Activated CD8-positive, alpha-beta memory T cell treated with anti-CD3 and anti-CD28 coated beads, Interleukin-2, amount 50 U/mL, for 24 hours (primary cell): ENCODE results near the gene HOOK2.
"Not testable (repeated sequence)": the region's sequence is repeated elsewhere in the genome, so short reads cannot be mapped to it uniquely, and the experiment has no call there.

Source experiments
- DNase-seq: peaks from one replicate; pipeline ENCODE4 v3.0.0-alpha.2; 2020; ENCODE audit errors: extremely low read depth

HOOK2 gene

DNA sequence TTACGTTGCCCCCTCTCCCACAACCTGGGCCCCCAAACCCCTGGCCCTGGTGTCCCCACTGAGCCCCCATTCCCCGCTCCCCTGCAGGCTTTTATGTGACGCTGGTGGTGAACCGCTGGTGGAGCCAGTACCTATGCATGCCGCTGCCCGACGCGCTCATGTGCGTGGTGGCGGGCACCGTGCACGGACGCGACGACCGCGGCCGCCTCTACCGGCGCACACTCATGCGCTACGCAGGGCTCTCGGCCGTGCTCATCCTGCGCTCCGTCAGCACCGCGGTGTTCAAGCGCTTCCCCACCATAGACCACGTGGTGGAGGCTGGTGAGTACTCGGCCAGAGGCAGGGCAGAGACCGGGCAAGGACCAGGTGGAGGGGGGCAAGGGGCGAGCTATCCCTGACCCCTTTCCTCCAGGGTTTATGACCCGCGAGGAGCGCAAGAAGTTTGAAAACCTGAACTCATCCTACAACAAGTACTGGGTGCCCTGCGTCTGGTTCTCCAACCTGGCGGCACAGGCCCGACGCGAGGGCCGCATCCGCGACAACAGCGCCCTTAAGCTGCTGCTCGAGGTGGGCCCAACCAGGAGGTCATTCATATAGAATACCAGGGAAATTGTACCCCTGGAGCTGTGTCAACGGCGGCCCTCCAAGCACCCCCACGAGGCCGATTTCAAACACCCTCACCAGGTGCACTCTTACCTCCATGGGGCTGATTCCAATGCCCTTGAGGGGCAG, 20.7 kb downstream of the HOOK2 start:
- no peak for DNase-seq

DNA sequence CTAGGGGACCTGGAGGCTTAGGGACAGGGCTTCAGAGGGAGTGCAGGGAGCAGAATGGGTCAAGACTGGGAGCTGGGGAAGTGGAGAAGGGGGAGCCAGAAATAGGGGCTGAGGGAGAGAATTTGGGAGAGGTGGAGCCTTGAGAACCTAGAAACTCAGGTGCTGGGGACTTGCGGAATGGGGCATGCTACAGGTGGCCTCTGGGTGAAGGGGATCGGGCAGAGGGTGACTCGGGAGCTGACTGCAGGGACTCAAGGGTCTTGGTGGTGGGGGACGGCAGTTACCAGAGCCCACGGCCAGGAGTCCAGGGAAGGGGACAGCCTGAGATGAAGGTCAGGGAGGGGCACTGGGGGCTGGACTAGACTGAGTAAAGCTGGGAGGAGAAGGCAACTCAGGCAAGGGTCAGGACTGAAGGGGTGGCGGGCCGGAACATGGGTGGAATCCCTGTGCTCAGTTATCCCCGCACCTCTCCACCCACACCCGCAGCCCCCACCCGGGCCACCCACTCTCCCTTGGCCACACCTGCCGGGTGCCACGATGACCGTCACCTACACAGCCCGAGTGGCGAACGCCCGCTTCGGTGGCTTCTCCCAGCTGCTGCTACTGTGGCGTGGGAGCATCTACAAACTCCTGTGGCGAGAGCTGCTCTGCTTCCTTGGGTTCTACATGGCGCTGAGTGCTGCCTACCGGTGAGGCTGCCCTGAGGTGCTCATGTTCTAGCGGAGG, 23.1 kb downstream of the HOOK2 start:
- no peak for DNase-seq

DNA sequence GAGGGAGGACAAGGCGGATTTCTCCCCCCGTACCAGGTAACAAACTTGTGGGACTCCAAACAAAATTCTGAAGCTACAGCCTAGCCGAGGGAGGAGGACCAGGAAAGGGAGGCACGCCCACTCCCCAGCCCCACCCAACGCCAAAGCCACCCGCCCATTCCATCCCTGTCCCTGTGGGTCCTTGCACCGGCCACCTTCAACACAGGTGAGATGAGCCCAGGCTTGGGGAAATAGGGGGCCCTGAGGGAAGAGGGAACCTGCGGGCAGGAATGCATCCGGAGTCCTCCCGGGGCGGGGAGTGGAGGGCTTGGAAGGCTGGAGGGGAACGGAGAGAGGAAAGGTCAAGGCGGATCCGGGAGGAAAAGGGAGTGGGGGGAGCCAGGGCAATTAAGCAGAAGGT, 23.7 kb downstream of the HOOK2 start, which contains the start of gene BEST2:
Gene BEST2, plus strand, starts transcription at position 157 of the 400 bp plus-strand sequence. CDS start 802 bp downstream, outside the sequence.
- no peak for DNase-seq

DNA sequence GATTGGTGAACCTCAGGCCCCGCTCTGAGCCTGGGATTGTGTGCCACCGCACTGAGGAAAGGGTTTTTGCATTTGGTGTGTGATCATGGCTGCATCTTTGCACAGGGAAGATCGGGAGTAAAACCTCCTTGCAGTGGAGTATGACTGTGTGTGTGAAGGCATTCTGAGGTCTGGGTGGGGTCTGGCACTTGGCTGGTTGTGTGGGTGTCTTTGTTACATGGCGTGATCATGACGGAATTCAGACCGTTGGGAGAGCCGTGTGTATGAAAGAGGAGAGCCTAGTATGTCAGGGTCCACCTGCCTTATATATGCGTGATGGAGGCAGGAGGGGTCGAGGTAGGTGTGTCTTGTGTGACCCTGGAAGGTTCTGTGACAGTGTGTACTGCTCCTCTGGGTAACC, 24.5 kb downstream of the HOOK2 start:
- DNase-seq, result no peak

DNA sequence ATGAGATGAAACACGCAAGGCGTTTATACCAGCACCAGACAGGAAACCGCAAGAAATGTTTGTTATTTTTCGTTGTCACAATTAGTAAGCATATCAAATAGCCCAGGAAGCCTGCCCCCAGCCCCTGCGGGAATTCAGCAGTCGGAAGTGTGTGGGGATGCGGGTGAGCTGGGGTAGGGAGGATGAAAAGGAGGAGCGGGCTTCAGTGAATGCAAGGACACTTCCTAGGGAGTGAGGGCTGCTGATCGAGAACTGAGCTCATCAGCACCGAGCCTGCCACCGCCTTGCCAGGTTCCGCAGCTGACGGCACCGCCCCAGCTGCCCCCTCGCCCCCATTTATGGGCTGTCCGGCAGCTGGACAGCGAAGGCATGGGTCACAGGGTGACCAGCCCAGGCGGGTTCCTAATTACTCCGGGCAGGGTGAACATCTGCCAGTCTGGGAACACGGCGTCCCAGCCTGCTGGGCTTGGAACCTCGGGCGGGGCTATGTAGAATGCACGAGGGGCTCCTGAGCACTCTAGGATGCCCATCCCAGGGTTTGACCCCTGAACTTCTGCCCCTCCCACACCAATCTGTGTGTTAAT, 25.3 kb downstream of the HOOK2 start:
- no peak for DNase-seq

DNA sequence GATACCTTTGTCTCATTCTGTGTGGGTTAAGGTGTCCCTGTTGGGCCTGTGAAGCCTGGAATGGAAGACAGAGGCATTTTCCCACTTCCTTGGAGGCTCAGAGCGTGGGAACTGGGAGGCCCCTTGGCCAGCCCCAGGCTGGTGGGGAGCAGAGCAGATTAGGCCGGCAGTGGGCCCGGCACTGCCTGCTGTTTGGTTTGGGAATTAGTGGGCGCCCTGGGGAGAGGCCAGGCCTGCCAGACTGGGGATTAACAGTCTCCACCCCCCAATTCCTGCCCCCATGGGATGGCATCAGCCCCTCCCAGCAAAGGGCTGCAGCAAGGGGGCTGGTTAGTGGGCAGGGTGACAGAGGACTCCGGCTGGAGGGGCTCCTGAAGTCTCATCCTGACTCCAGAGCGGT, 26.9 kb downstream of the HOOK2 start:
- DNase-seq, result no peak

DNA sequence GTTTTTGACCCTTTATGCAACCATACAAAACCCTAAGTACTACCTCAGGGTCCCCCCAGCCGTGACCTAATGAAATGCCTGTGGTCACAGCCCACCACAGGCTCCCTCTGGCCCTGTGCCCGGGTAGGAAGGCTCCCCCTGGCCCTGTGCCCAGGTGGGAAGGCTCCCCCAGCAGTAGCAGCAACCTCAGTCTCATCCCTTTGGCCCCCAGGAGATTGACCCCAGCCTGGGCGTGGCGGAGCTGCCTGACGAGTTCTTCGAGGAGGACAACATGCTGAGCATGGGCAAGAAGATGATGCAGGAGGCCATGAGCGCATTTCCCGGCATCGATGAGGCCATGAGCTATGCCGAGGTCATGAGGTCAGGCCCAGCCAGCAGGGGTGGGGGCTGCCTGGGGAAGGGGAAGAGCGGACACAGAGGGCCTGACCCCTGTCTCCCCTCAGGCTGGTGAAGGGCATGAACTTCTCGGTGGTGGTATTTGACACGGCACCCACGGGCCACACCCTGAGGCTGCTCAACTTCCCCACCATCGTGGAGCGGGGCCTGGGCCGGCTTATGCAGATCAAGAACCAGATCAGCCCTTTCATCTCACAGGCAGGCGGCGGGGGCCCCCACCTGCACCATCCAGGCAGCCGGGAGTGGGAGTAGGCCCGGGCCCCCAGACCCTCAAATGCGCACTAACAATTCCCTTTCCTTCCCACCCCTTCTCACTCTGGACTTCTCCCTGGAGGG, 30.0 kb downstream of the HOOK2 start:
- DNase-seq, result no peak

DNA sequence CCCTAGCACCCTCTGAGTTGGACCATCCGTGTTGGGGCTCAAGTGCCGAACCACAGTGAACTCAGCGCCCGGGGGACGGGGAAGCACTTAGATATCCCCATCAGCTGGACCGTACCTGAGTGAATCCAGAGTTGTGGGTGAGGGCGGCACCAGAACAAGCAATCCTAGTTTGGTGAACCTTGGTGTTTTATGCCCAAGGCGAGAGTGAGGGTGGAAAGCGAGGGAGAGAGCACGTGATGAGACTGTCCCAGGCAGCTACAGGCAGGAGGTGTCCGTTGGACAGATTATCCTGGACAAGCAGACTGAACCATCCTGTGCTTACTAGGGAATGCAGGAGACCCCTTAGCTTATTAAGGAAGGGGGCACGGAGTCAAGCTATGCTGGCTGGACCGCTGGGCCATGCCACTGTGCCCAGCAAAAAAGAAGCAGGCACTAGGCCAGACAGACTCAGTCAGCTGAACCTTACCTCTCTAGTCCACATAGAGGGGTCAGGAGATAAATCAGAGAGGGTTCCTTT, 37.5 kb downstream of the HOOK2 start:
- DNase-seq, result no peak

DNA sequence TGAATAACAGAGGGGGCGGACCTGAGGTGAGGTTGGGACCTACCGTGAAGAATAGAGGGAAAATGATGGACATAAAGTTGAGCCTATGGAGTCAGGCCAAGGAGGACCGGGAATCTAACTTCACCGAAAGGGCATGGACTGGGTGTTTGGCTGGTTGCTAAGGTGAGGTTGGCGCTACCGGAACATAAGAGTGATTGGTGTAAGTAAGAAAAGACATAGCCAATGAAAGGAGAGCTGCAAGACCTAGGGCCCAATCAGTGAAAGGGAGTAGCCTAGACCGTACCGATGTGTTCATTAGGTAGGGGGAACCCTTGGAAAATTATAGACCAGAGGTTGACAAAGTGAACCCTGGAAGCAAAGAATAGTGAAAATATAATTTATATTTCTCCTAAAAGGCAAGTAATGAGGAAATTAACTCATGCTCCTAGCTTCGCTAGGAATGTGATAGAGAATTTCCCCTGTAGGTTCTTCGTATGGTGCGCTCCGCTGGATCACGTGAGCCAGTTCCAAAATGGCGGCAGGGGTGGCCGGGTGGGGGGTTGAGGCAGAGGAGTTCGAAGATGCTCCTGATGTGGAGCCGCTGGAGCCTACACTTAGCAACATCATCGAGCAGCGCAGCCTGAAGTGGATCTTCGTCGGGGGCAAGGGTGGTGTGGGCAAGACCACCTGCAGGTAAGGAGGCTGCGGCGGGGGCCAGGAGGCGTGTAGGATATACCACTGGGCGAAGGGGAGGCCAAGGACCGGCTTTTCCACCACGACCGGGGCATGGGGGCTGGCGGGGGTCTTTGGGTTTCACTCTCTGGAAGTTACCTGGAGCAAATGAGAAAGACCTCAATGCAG, 38.1 kb downstream of the HOOK2 start, which contains the start of gene GET3:
Gene GET3, plus strand, starts transcription at position 503 of the 840 bp plus-strand sequence. Its CDS starts 9 bp downstream, at position 512.
- DNase-seq, result peak; percentile 63

DNA sequence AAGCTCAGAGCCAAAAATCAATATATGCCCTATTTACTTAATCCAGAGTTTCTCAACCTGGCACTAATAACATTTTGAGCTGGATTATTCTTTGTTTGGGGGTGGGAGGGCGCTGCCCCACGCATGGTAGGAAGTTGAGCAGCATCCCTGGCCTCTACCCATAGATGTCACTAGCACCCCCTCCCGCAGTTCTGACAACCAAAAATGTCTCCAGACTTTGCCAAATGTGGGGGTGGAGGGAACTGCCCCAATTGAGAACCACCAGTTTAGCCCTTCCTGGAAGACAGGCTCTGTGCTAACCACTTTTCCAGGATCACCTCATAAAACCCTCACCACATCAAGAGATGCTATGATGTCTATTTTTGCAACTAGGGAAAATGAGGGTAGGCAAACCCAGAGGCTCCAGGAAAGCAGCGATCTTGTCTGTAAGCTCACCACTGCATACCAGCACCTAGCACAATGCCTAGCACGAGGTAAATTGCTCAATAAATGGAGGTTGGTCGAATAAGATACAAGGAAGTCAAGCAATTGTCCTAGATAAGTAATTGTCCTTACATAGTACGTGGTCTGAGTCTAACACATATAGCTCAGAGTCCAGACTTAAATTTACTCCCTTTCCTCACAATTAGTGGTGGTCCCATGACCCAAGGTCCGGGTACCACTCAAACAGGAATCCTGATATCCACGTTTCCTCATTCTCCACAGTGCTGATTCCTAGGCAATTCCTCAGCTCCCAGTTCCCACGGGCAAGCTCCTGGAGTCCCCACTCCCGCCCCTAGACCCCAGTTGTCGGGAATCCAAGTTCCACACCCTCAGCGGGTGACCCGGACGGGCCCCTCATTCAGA, 41.8 kb downstream of the HOOK2 start:
- DNase-seq, result no peak

DNA sequence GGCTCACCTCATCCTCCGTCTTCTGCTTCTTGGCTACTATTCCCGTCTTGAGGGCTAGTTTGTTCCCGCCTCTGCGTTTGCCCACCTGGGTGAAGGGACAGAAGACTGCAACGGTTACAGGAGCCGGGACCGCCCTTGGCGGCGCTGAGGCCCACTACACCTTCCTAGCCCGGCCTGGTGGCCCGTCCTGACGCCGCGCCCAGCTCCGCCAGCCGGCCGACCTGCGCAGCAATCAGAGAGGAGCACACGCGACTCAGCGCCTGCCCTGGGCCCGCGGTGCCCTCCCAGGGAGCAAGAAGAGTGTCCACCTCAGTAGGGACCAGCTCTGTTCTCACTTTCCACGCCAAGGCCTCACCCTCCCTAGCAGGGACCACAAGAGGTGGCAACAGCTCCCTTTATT, 44.0 kb downstream of the HOOK2 start:
- no peak for DNase-seq

DNA sequence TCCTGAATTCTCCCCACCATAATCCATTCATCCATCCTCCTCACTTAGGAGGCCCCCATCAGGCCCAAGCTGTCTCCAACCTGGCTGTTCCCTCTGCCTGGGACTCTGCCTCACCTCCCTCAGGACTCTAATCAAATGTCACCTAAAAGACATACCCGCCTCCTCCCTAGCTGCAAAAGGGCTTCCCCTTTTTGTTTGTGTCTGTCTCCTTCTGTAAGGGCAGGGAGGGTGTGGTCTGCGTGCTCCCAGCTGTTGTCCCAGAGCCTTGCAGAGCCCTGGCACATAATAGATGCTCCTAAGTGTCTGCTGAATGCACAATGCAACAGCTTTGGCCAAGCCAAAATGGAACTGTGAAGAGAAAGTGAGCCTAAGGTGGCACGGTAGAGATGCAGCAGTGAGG, 45.3 kb downstream of the HOOK2 start:
- DNase-seq, result no peak

DNA sequence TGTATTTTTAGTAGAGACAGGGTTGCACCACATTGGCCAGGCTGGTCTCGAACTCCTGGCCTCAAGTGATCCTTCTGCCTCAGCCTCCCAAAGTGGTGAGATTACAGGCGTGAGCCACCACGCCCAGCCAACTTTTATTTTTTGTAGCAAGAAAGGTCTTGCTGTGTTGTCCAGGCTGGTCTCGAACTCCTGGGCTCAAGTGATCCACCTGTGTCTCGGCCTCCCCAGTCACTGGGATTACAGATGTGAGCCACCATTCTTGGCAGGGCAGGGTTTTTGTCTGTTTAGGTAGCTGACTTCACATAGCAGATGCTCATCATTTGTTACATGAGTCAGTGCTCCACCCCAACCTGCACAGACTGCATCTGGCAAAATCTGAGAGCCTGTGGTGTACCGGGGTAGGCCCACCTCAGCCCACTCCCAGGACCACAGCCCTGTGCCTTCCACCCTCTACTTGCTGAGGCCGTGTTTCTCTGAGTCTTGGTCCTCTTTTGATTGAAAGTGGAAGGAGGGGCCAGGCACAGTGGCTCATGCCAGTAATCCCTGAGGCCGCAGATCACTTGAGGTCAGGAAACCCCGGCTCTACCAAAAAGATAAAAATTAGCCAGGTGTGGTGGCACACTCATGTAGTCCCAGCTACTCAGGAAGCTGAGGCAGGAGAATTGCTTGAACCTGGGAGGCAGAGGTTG, 47.5 kb downstream of the HOOK2 start:
- DNase-seq, result no peak

DNA sequence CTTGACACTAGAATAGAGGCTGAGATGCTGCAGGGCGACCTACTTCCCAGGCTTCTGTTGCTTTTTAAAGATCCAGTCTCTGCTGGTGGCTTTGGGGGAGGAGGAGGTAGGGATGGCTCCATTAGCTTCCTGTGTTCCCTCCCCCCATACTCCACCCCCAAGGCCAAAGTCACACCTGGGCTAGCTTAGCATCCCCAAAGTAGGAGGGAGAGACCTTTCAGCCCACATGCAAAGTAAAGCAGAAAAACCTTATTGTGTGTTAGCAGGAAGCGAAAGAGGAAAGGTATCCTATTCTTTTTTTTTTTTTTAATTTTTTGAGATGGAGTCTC, 48.4 kb downstream of the HOOK2 start:
- no peak for DNase-seq

DNA sequence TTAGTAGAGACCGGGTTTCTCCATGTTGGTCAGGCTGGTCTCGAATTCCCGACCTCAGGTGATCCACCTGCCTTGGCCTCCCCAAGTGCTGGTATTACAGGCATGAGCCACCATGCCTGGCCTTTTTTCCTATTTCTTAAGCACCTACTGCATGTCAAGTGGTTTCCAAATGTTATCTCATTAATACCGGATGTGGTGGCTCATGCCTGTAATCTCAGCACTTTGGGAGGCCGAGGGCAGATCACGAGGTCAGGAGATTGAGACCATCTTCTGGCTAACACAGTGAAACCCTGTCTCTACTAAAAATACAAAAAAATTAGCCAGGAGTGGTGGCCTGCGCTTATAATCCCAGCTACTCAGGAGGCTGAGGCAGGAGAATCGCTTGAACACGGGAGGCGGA, 49.7 kb downstream of the HOOK2 start:
- not testable (repeated sequence) for DNase-seq

DNA sequence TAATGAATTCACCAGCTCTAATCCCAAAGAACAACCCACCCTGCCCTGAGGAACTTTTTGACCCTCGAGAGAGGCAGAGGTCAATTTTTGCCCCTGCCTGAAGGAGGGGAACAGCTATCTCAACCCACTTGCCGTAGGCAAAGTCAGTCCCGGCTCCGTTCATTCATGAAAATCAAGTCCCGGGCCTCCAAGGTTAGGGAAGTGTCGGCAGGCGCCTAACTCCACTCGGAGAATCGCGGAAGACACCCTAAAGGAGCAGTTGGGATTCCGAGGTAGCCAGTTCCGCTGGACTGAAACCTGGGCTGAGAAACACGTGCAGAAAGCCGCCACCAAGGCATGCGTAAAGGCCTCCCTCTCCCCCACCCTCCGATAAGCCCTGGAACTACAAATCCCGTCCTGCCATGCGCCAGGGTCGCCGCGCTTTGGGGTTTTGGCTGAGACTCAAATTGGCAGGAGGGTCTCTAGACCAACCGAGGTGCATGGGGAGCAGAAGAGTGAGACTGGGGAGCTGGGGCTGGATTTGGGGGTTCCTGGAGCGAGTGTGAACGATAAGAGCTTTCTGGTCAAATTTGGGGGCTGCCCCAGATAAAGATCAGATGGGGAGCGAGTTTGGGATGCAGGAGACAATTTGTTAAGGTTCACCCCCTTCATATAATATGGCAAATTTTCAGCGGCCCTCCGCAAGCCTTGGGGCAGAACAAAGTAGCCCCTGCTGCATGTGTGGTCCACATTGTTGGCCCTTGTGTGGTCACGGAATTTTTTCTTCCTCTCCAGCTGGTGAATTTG, 51.5 kb downstream of the HOOK2 start, which contains the start of gene TNPO2:
Gene TNPO2, minus strand, starts transcription at position 292 of the 786 bp plus-strand sequence. CDS start 2,955 bp downstream, outside the sequence.
- DNase-seq, result no peak

DNA sequence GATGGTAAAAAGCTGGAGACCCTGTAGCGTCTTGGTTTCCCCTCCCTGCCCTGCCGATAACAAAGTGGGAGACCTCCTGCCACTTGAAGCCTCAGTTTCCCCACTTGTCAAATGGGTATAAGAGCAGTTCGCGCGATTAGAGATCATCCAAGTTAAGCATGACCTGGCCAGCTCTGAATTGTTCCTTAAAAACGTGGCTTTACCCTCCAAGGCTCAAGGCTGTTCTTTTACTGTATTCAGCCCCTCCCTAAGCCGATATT, 52.0 kb downstream of the HOOK2 start:
- DNase-seq, result no peak

DNA sequence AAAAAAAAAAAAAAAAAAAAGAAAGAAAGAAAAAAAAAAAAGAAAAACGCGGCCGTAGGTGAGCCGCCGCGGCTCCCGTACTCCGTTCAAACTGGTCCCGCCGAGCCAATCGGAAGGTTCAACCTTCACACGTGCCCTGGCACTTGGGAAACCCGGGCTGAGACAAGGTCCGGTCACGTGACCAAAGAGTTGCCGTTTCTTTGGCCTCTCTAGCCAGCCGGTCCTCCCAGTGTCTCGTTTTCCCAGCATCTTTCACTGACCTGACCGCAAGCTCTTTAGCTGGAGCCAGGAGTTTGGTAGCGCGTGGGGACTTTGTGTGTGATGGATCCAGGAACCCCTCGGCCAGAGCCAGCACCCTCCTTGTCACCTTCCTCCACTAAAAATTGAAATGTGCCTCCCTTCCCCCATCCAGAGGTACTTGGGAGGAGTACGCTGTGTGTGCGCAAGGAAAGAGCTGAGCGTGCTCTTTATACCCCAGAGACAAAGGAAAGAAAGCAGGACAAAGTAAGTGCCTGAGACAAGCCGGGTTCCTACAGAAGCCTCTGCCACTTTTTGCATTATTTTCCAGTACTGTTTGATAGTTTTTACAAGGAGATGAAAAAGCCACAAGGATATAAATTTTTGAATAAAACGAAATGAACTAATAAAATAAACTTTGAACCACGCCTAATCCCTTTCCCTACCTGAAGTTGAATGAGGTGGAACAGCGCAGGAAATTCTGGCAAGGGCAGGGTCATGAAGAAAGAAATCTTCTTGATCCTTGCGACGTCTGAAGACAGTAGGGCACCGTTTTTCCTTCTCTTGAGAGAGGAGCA, 52.6 kb downstream of the HOOK2 start:
- peak; percentile 91 for DNase-seq
